Measurements from ENCODE around the gene RASL10B.

The RASL10B gene

GRCh38 chr17:35716173-35716572 is 15.3 kb upstream of the RASL10B start:
- no peak for DNase-seq (ENCODE audit: low read depth in 1 of 2, low spot score in 1 of 2)
- TF ChIP-seq POLR2AphosphoS5 (IDR thresholded peaks at IDR 0.05; ENCODE audit: low read depth) (no peak), GABPA (IDR thresholded peaks at IDR 0.05; ENCODE audit: low read depth) (no peak), REST (IDR thresholded peaks at IDR 0.05; ENCODE audit: insufficient replicate concordance, low read depth) (no peak)
- no peak overlapping the region for H3K4me3 ChIP-seq (replicated peaks; ENCODE audit: insufficient read depth, low read length)
- no peak overlapping the region for H3K27ac ChIP-seq (replicated peaks)
- no peaks in the 10 kb centered on the region for H3K27me3 ChIP-seq (ENCODE audit: insufficient read depth, poor library complexity, severe bottlenecking)

- no peak overlapping the region for H3K27ac ChIP-seq (replicated peaks)
- H3K27me3 ChIP-seq (ENCODE audit: insufficient read depth, poor library complexity, severe bottlenecking) = no peaks in the 10 kb centered on the region
- DNase-seq (ENCODE audit: low read depth in 1 of 2, low spot score in 1 of 2) = no peak
- no peak overlapping the region for H3K4me3 ChIP-seq (replicated peaks; ENCODE audit: insufficient read depth, low read length)
- no peak for TF ChIP-seq SPI1 (IDR thresholded peaks at IDR 0.05; ENCODE audit: borderline replicate concordance, low read depth)
- TF ChIP-seq REST (IDR thresholded peaks at IDR 0.05; ENCODE audit: insufficient replicate concordance, low read depth) = no peak
- TF ChIP-seq GABPA (IDR thresholded peaks at IDR 0.05; ENCODE audit: low read depth) = no peak
- TF ChIP-seq, protein P1, sequence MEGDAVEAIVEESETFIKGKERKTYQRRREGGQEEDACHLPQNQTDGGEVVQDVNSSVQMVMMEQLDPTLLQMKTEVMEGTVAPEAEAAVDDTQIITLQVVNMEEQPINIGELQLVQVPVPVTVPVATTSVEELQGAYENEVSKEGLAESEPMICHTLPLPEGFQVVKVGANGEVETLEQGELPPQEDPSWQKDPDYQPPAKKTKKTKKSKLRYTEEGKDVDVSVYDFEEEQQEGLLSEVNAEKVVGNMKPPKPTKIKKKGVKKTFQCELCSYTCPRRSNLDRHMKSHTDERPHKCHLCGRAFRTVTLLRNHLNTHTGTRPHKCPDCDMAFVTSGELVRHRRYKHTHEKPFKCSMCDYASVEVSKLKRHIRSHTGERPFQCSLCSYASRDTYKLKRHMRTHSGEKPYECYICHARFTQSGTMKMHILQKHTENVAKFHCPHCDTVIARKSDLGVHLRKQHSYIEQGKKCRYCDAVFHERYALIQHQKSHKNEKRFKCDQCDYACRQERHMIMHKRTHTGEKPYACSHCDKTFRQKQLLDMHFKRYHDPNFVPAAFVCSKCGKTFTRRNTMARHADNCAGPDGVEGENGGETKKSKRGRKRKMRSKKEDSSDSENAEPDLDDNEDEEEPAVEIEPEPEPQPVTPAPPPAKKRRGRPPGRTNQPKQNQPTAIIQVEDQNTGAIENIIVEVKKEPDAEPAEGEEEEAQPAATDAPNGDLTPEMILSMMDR (IDR thresholded peaks at IDR 0.05; ENCODE audit: insufficient read depth, low read length) = no peak
- no peak for TF ChIP-seq POLR2AphosphoS5 (IDR thresholded peaks at IDR 0.05; ENCODE audit: low read depth)
These were observed 14.5 kb upstream of the RASL10B start for GRCh38 chr17:35716897-35717465.

DNA sequence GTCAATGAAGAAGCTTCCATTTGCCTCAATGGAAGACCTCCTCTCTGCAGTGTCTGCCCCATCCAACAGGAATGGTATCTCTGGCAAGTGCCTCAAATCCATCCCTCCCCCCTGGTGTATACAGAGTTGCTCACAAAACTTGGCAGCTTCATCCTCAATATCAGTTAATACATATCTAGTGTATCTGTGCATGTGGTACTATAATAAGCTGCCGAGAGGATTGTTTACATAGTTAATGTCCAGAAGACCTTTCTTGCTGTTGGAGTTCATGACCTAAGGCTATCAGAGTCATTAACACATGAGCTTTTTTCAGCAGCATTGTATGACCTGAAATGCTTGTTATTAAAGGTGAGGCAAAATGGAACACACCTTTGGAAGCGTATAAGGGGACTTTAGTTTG is 14.0 kb upstream of the RASL10B start:
- no peak for TF ChIP-seq REST (IDR thresholded peaks at IDR 0.05; ENCODE audit: insufficient replicate concordance, low read depth)
- TF ChIP-seq SPI1 (IDR thresholded peaks at IDR 0.05; ENCODE audit: borderline replicate concordance, low read depth) = no peak
- no peak for TF ChIP-seq POLR2AphosphoS5 (IDR thresholded peaks at IDR 0.05; ENCODE audit: low read depth)
- TF ChIP-seq GABPA (IDR thresholded peaks at IDR 0.05; ENCODE audit: low read depth) = no peak
- TF ChIP-seq, protein P1 (IDR thresholded peaks at IDR 0.05; ENCODE audit: insufficient read depth, low read length) = no peak
- no peaks in the 10 kb centered on the region for H3K27me3 ChIP-seq (ENCODE audit: insufficient read depth, poor library complexity, severe bottlenecking)
- H3K27ac ChIP-seq (replicated peaks) = no peak overlapping the region

More for the DNA sequence above, 14.0 kb upstream of the RASL10B start:
- DNase-seq (ENCODE audit: low read depth in 1 of 2, low spot score in 1 of 2) = no peak
- no peak overlapping the region for H3K4me3 ChIP-seq (replicated peaks; ENCODE audit: insufficient read depth, low read length)

All from HL-60 (cell line).